Aorta (tissue), 5 donors: ENCODE results near the gene CDKL1. TPM values are rescaled to one million over a fixed set of nuclear protein-coding genes. Genes with fewer than 3 reads are reported as not detected.

ENCODE experiments used
- ATAC-seq: fragments of 200-7000 bp; cut with Tn5 transposase; one replicate; pipeline ENCODE4 v1.9.1; 2022; ENCODE audit warnings: moderate library complexity; ENCODE audit not compliant: low FRiP score
- DNase-seq, 2 donors: peaks; one replicate each; pipeline ENCODE4 v3.0.0-alpha.2; 2020
- H3K27ac ChIP-seq, 2 donors: one replicate each; pipeline ENCODE4 v1.5.1; 2013; ENCODE audit warnings: low read length in 2 of 2, mild to moderate bottlenecking in 2 of 2, moderate library complexity in 2 of 2, control low read depth in 1 of 2, inconsistent platforms in 1 of 2, low read depth in 1 of 2
- H3K27me3 ChIP-seq, 2 donors: one replicate each; pipeline ENCODE4 v1.6.1; 2013; ENCODE audit warnings: control low read depth in 1 of 2, low read length in 1 of 2, mild to moderate bottlenecking in 1 of 2, moderate library complexity in 1 of 2; ENCODE audit not compliant: insufficient read depth in 2 of 2, control insufficient read depth in 1 of 2
- H3K36me3 ChIP-seq, 2 donors: one replicate each; pipeline ENCODE4 v1.6.1; 2013; ENCODE audit warnings: control low read depth in 1 of 2, low read length in 1 of 2, mild to moderate bottlenecking in 1 of 2; ENCODE audit not compliant: insufficient read depth in 2 of 2, control insufficient read depth in 1 of 2
- H3K4me1 ChIP-seq, 2 donors: one replicate each; pipeline ENCODE4 v1.6.1; 2013; ENCODE audit warnings: low read length in 2 of 2, control low read depth in 1 of 2, mild to moderate bottlenecking in 1 of 2, moderate library complexity in 1 of 2; ENCODE audit not compliant: insufficient read depth in 2 of 2, control insufficient read depth in 1 of 2
- H3K4me3 ChIP-seq, 2 donors: one replicate each; pipeline ENCODE4 v1.5.1; 2013; ENCODE audit warnings: low read length in 2 of 2, control low read depth in 1 of 2, mild to moderate bottlenecking in 1 of 2
- H3K9me3 ChIP-seq: one replicate; pipeline ENCODE4 v1.6.1; 2013; ENCODE audit warnings: mild to moderate bottlenecking, low read length; ENCODE audit not compliant: control insufficient read depth
- WGBS, 2 donors: extraction: QIAGEN DNeasy Blood & Tissue Kit; methylation state at CpG; one replicate each; pipeline ENCODE4 v1.1.7; 2013; 5-methylcytosine and 5-hydroxymethylcytosine counted together
- intact Hi-C, 2 donors: fragments of 100-400 bp; cut with DNase I; formaldehyde crosslinking; loops; one replicate each; pipeline versions ENCODE4 v1.14.2 to v1.15.0; 2022
- polyA plus RNA-seq, 2 donors: library from polyadenylated mRNA; stranded (reverse); fragments of 200-250 nt; gene quantifications; one replicate each; pipeline ENCODE4 v1.2.3, GENCODE V29; 2013
- total RNA-seq, 2 donors: library from RNA; stranded (reverse); fragmentation: NEBNext Ultra II Directional; extraction: Animal tissue kit (Norgen Biotek cat#: 25700); gene quantifications; one replicate each; pipeline ENCODE4 v1.2.1, GENCODE V29; 2021
- donor health status: healthy with polysubstance abuse.
- donor health status: Bipolar disorder and iron deficiency.
- donor health status: DM: no; HTN: no; CAD: no.
- donor health status: DM: no; HTN: no; CAD: no.
- donor health status: DM: yes; HTN: yes; CAD: no.

Gene CDKL1
- total and polyA plus RNA-seq, 4 donors = 1.6 to 9.7 (median 5.4) TPM

- intact Hi-C loops = no loop called here
- WGBS, 2 donors = 86 to 88% methylated on average over 3 of the region's 3 CpGs
- Histone ChIP-seq H3K9me3 (no peaks in the 10 kb centered on the region), H3K36me3 (peaks cover 0 to 2% of the 10 kb centered on the region in 2 donors), H3K4me1 (no peaks in the 10 kb centered on the region), H3K4me3 (no peak overlapping the region), H3K27ac (no peak overlapping the region), H3K27me3 (no peaks in the 10 kb centered on the region)
- DNase-seq (no peak), ATAC-seq (no peak)
Measured at GRCh38 chr14:50410071-50410470, 13.4 kb upstream of the CDKL1 start.

GRCh38 chr14:50407111-50407812 is 10.6 kb upstream of the CDKL1 start:
- 64 to 73% methylated on average over 6 of the region's 6 CpGs for WGBS, 2 donors
- ATAC-seq = no peak

GRCh38 chr14:50403419-50403818 is 6.7 kb upstream of the CDKL1 start:
- DNase-seq = no peak
- intact Hi-C loops = no loop called here
- no peaks in the 10 kb centered on the region for H3K36me3 ChIP-seq

More at GRCh38 chr14:50407111-50407812, 10.6 kb upstream of the CDKL1 start:
- H3K27ac ChIP-seq = no peak overlapping the region
- H3K4me1 ChIP-seq = no peaks in the 10 kb centered on the region
- no peaks in the 10 kb centered on the region for H3K9me3 ChIP-seq
- no peak for DNase-seq
- no peaks in the 10 kb centered on the region for H3K27me3 ChIP-seq
- no peaks in the 10 kb centered on the region for H3K36me3 ChIP-seq
- H3K4me3 ChIP-seq = no peak overlapping the region
- intact Hi-C loops = no loop called here

GRCh38 chr14:50402965-50403364 is 6.3 kb upstream of the CDKL1 start:
- no peaks in the 10 kb centered on the region for H3K36me3 ChIP-seq
- H3K4me3 ChIP-seq = no peak overlapping the region
- DNase-seq (no peak), ATAC-seq (no peak)
- intact Hi-C loops = no loop called here
- no peaks in the 10 kb centered on the region for H3K27me3 ChIP-seq
- 76% methylated on average over 1 of the region's 1 CpG for WGBS, 2 donors
- H3K9me3 ChIP-seq = no peaks in the 10 kb centered on the region
- H3K4me1 ChIP-seq = peaks cover 0 to 1% of the 10 kb centered on the region in 2 donors
- no peak overlapping the region for H3K27ac ChIP-seq

More at GRCh38 chr14:50403419-50403818, 6.7 kb upstream of the CDKL1 start:
- H3K27ac ChIP-seq = no peak overlapping the region
- H3K9me3 ChIP-seq = no peaks in the 10 kb centered on the region
- H3K27me3 ChIP-seq = no peaks in the 10 kb centered on the region
- no peak overlapping the region for H3K4me3 ChIP-seq
- ATAC-seq = no peak
- H3K4me1 ChIP-seq = peaks cover 0 to 1% of the 10 kb centered on the region in 2 donors

- Histone ChIP-seq H3K9me3 (no peaks in the 10 kb centered on the region), H3K4me1 (peaks cover 0 to 1% of the 10 kb centered on the region in 2 donors), H3K27me3 (peaks cover 0 to 2% of the 10 kb centered on the region in 2 donors), H3K4me3 (no peak overlapping the region), H3K27ac (no peak overlapping the region), H3K36me3 (no peaks in the 10 kb centered on the region)
- DNase-seq (no peak), ATAC-seq (no peak)
- intact Hi-C loops = no loop called here
- WGBS, 2 donors = 97 to 98% methylated on average over 2 of the region's 2 CpGs
Measured at GRCh38 chr14:50400461-50400860, 3.8 kb upstream of the CDKL1 start.

- no peaks in the 10 kb centered on the region for H3K9me3 ChIP-seq
- no peak overlapping the region for H3K27ac ChIP-seq
- peaks cover 0 to 1% of the 10 kb centered on the region in 2 donors for H3K4me1 ChIP-seq
- H3K27me3 ChIP-seq = peaks cover 0 to 2% of the 10 kb centered on the region in 2 donors
- ATAC-seq (no peak), DNase-seq (peak in 1 of 2 donors; percentile 53)
- no peaks in the 10 kb centered on the region for H3K36me3 ChIP-seq
- intact Hi-C loops = no loop called here
- H3K4me3 ChIP-seq = no peak overlapping the region
- 42 to 44% methylated on average over 6 of the region's 6 CpGs for WGBS, 2 donors
Measured at GRCh38 chr14:50399251-50400032, 2.8 kb upstream of the CDKL1 start.

- Histone ChIP-seq H3K36me3 (no peaks in the 10 kb centered on the region), H3K27ac (no peak overlapping the region), H3K4me1 (peaks cover 0 to 1% of the 10 kb centered on the region in 2 donors), H3K4me3 (no peak overlapping the region), H3K9me3 (no peaks in the 10 kb centered on the region), H3K27me3 (peaks cover 0 to 2% of the 10 kb centered on the region in 2 donors)
- intact Hi-C loops = no loop called here
- ATAC-seq (no peak), DNase-seq (no peak)
- 95 to 99% methylated on average over 2 of the region's 2 CpGs for WGBS, 2 donors
Measured at GRCh38 chr14:50398189-50398580, 1.5 kb upstream of the CDKL1 start.

GRCh38 chr14:50397390-50398188 is 908 bp upstream of the CDKL1 start:
- 10 to 12% methylated on average over 9 of the region's 9 CpGs for WGBS, 2 donors

More at GRCh38 chr14:50397390-50398188, 908 bp upstream of the CDKL1 start:
- ATAC-seq (peak; percentile 8), DNase-seq (no peak)
- Histone ChIP-seq H3K27me3 (peaks cover 0 to 2% of the 10 kb centered on the region in 2 donors), H3K27ac (no peak overlapping the region), H3K9me3 (no peaks in the 10 kb centered on the region), H3K4me1 (peaks cover 0 to 1% of the 10 kb centered on the region in 2 donors), H3K36me3 (no peaks in the 10 kb centered on the region), H3K4me3 (peak overlapping the region; percentile 87 to 97)
- intact Hi-C loops = no loop called here
